HFF-Myc (cell line): ENCODE data around the gene CPNE4.

ENCODE experiments used
- DNase-seq: peaks from one replicate; pipeline ENCODE4 v3.0.0-alpha.2; 2011; ENCODE audit warnings: low read depth; ENCODE audit errors: extremely low read depth
- H3K4me3 ChIP-seq: replicated peaks from 2 replicates; pipeline ENCODE4 v1.5.1; 2011; ENCODE audit warnings: low read depth, mild to moderate bottlenecking, control low read depth, low read length
- CTCF ChIP-seq: IDR thresholded peaks from 2 replicates; pipeline ENCODE4 v1.5.1; 2012; ENCODE audit warnings: mild to moderate bottlenecking, low read depth, low read length, control low read depth; ENCODE audit errors: missing control alignments

CPNE4 gene

GRCh38 chr3:131616719-131617118 is 418.1 kb downstream of the CPNE4 start:
- H3K4me3 ChIP-seq, result no peak overlapping the region
- DNase-seq, result no peak
- no peak for TF ChIP-seq CTCF

GRCh38 chr3:131612745-131613144 is 422.1 kb downstream of the CPNE4 start:
- TF ChIP-seq CTCF, result no peak
- DNase-seq, result no peak

GRCh38 chr3:131610174-131610573 is 424.6 kb downstream of the CPNE4 start:
- DNase-seq, result no peak
- H3K4me3 ChIP-seq, result no peak overlapping the region
- no peak for TF ChIP-seq CTCF

More at GRCh38 chr3:131612745-131613144, 422.1 kb downstream of the CPNE4 start:
- H3K4me3 ChIP-seq, result no peak overlapping the region

- no peak for DNase-seq
- H3K4me3 ChIP-seq, result no peak overlapping the region
- TF ChIP-seq CTCF, result no peak
These were observed 426.1 kb downstream of the CPNE4 start for GRCh38 chr3:131608741-131609140.

GRCh38 chr3:131608296-131608695 is 426.5 kb downstream of the CPNE4 start:
- no peak for DNase-seq
- no peak overlapping the region for H3K4me3 ChIP-seq
- TF ChIP-seq CTCF, result no peak

- DNase-seq, result no peak
- TF ChIP-seq CTCF, result no peak
- H3K4me3 ChIP-seq, result no peak overlapping the region
These were observed 428.9 kb downstream of the CPNE4 start for GRCh38 chr3:131605916-131606315.

GRCh38 chr3:131602011-131602779 is 432.6 kb downstream of the CPNE4 start:
- no peak overlapping the region for H3K4me3 ChIP-seq
- no peak for TF ChIP-seq CTCF
- DNase-seq, result no peak
